Keratinocyte (primary cell): ENCODE results near the gene TMEM185A. TPM values are rescaled to one million over a fixed set of nuclear protein-coding genes. Genes with fewer than 3 reads are reported as not detected.

Experiments used
- DNase-seq: peaks from one replicate; pipeline ENCODE4 v3.0.0-alpha.2; 2011; ENCODE audit warnings: low read depth, missing footprints, low spot score
- FAIRE-seq: peaks from 2 replicates; lab custom pipeline; 2011; peaks lifted over from hg19 to GRCh38; lab: Jason Lieb, UNC
- H2AFZ ChIP-seq: 2 replicates; pipeline ENCODE4 v1.6.0; 2012; ENCODE audit warnings: low read length, control low read depth, inconsistent platforms; ENCODE audit not compliant: control insufficient read depth
- H3K27ac ChIP-seq: 2 replicates; pipeline ENCODE4 v1.5.1; 2011; ENCODE audit warnings: low read length; ENCODE audit not compliant: control insufficient read depth, insufficient read depth
- H3K27me3 ChIP-seq: 3 replicates; pipeline ENCODE4 v1.6.0; 2011; ENCODE audit warnings: low read length; ENCODE audit not compliant: control insufficient read depth, insufficient read depth; ENCODE audit errors: extremely low read depth
- H3K36me3 ChIP-seq, 2 experiments: 2 replicates in 1 of 2; 3 replicates in 1 of 2; pipeline ENCODE4 v1.5.1; 2011; ENCODE audit warnings: low read length in 2 of 2, mild to moderate bottlenecking in 1 of 2; ENCODE audit not compliant: control insufficient read depth in 2 of 2, insufficient read depth in 2 of 2; ENCODE audit errors: extremely low read depth in 1 of 2
- H3K4me1 ChIP-seq: 3 replicates; pipeline ENCODE4 v1.5.1; 2011; ENCODE audit warnings: low read length; ENCODE audit not compliant: control insufficient read depth, insufficient read depth; ENCODE audit errors: extremely low read depth
- H3K4me2 ChIP-seq: 3 replicates; pipeline ENCODE4 v1.6.0; 2011; ENCODE audit warnings: low read depth, low read length; ENCODE audit not compliant: control insufficient read depth, insufficient read depth; ENCODE audit errors: extremely low read depth
- H3K4me3 ChIP-seq, 3 experiments: fragments of 200-600 bp in 1 of 3; sonication (generic) in 1 of 3; 2 replicates in 2 of 3; 3 replicates in 1 of 3; pipeline ENCODE4 v1.5.1; 2011 to 2016; ENCODE audit warnings: low read length in 3 of 3, mild to moderate bottlenecking in 3 of 3, control low read depth in 2 of 3, inconsistent platforms in 1 of 3, low read depth in 1 of 3, mixed read lengths in 1 of 3, mixed run types in 1 of 3, moderate library complexity in 1 of 3; ENCODE audit not compliant: control insufficient read depth in 2 of 3, insufficient read depth in 2 of 3; ENCODE audit errors: extremely low read depth in 1 of 3
- H3K79me2 ChIP-seq: 2 replicates; pipeline ENCODE4 v1.6.0; 2012; ENCODE audit warnings: low read length; ENCODE audit not compliant: control insufficient read depth, insufficient read depth
- H3K9ac ChIP-seq: 3 replicates; pipeline ENCODE4 v1.6.0; 2011; ENCODE audit warnings: low read length; ENCODE audit not compliant: control insufficient read depth, insufficient read depth; ENCODE audit errors: extremely low read depth
- H3K9me1 ChIP-seq: 3 replicates; pipeline ENCODE4 v1.6.0; 2011; ENCODE audit warnings: low read length; ENCODE audit not compliant: control insufficient read depth, insufficient read depth; ENCODE audit errors: extremely low read depth
- H3K9me3 ChIP-seq: 2 replicates; pipeline ENCODE4 v1.5.1; 2012; ENCODE audit warnings: low read depth, low read length; ENCODE audit not compliant: control insufficient read depth
- H4K20me1 ChIP-seq: 3 replicates; pipeline ENCODE4 v1.6.0; 2011; ENCODE audit warnings: low read length; ENCODE audit not compliant: control insufficient read depth, insufficient read depth; ENCODE audit errors: extremely low read depth
- CTCF ChIP-seq, 3 experiments: IDR thresholded peaks in 1 of 3; conservative IDR thresholded peaks in 1 of 3; optimal IDR thresholded peaks in 1 of 3; 2 replicates in 2 of 3; 3 replicates in 1 of 3; pipeline versions ENCODE3 to v1.5.1; 2011; ENCODE audit warnings: low read length in 3 of 3, mild to moderate bottlenecking in 3 of 3, moderate library complexity in 2 of 3, control low read depth in 1 of 3, inconsistent platforms in 1 of 3; ENCODE audit not compliant: insufficient read depth in 2 of 3; ENCODE audit errors: extremely low read depth in 1 of 3
- EZH2 ChIP-seq: IDR thresholded peaks from one replicate; pipeline ENCODE4 v1.6.1; 2012; ENCODE audit warnings: inconsistent platforms, mild to moderate bottlenecking, low read length, moderate library complexity
- dilution Hi-C: fragments of 300-500 bp; cut with MboI; formaldehyde crosslinking; loops from one replicate; pipeline ENCODE4 v1.7.0; 2020; ENCODE audit warnings: low sequenced_read_pairs; ENCODE audit not compliant: extremely low pct_ligation_motif_present
- polyA plus RNA-seq, 5 experiments: library from polyadenylated mRNA; depleted of rRNA in 3 of 5; stranded (reverse) in 3 of 5; stranded (forward) in 1 of 5; unstranded in 1 of 5; fragments of >200 nt; gene quantifications; 1 replicate in 1 of 5; 2 replicates in 3 of 5; 3 replicates in 1 of 5; pipeline versions ENCODE4 v1.2.1 to v1.2.3, GENCODE V29; 2011 to 2012; ENCODE audit warnings: missing spikeins in 2 of 5, low read depth in 1 of 5, low replicate concordance in 1 of 5

Gene TMEM185A
- polyA plus RNA-seq, 1 donor (not counting 4 experiments of a cell fraction or from before 2014, with no cell fraction given) = 23.0 TPM

DNA sequence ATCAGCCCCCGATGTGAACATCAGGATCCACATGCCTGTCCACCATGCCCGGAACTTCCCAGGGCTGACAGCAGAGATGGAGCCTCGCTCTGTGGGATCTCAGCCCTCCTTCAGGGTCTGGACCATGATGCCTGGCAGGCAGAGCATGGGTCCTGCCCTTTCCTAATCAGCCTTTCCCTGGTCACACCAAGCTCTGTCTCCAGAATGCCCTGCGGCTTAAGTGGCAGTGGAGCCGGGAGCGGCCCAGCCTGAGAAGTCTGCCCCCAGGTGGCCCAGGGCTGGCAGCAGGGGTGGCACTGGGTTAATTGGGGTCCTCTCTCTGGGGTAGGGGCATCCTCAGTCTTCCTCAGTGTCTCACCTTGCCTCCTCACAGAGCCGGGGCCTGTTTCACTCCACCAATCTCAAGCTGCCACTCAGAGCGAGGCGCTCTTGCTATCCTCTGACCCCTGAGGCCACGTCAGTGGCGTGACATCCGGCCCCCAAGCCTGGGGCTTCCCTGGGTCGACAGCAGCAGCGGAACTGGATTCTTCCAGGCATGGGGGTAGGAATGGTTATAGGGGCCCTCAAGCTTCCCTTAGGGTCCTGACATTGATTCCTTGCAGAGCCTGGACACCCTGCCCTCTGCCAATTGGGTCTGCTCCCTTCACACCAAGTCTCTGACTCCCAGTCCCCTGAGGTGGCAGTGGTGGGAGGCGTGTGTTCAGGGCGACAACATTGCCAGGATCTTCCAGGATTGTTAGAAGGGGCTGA lies 20.8 kb upstream of the TMEM185A start:
- dilution Hi-C loops = no loop called here
- no peak overlapping the region for H3K27ac ChIP-seq
- H3K9me3 ChIP-seq = no peaks in the 10 kb centered on the region
- H3K36me3 ChIP-seq = no peaks in the 10 kb centered on the region
- no peaks in the 10 kb centered on the region for H3K9me1 ChIP-seq
- H4K20me1 ChIP-seq = no peaks in the 10 kb centered on the region
- DNase-seq = no peak
- H3K4me3 ChIP-seq = no peak overlapping the region
- no peak overlapping the region for H2AFZ ChIP-seq
- no peak for TF ChIP-seq EZH2
- TF ChIP-seq CTCF (optimal IDR thresholded peaks at IDR 0.05 in 1 of 3, IDR thresholded peaks at IDR 0.05 in 1 of 3, conservative IDR thresholded peaks at IDR 0.05 in 1 of 3; ENCODE audit: extremely low read depth in 1 of 3, insufficient read depth in 2 of 3, low read length in 3 of 3) = no peak
- no peaks in the 10 kb centered on the region for H3K79me2 ChIP-seq
- peaks cover 3% of the 10 kb centered on the region for H3K27me3 ChIP-seq
- no peaks in the 10 kb centered on the region for H3K4me1 ChIP-seq
- H3K4me2 ChIP-seq = no peak overlapping the region
- FAIRE-seq = no peak
- H3K9ac ChIP-seq = no peak overlapping the region

- Histone ChIP-seq H3K9me3 (no peaks in the 10 kb centered on the region), H3K9ac (no peak overlapping the region), H3K4me1 (no peaks in the 10 kb centered on the region), H3K4me3 (no peak overlapping the region), H3K27me3 (peaks cover 3% of the 10 kb centered on the region), H3K79me2 (no peaks in the 10 kb centered on the region), H3K27ac (no peak overlapping the region), H2AFZ (no peak overlapping the region), H3K36me3 (no peaks in the 10 kb centered on the region), H3K9me1 (no peaks in the 10 kb centered on the region), H4K20me1 (no peaks in the 10 kb centered on the region), H3K4me2 (no peak overlapping the region)
- dilution Hi-C loops = no loop called here
- FAIRE-seq (no peak), DNase-seq (no peak)
- no peak for TF ChIP-seq EZH2
These were observed 18.6 kb upstream of the TMEM185A start for GRCh38 chrX:149650162-149650561.
